Panc1 (cell line): ENCODE results near the gene RIGI. TPM values are rescaled to one million over a fixed set of nuclear protein-coding genes. Genes with fewer than 3 reads are reported as not detected.

Source experiments
- ATAC-seq: fragments of 200-7000 bp; cut with Tn5 transposase; 2 replicates; pipeline ENCODE4 v1.9.1; 2020; ENCODE audit warnings: mild to moderate bottlenecking, moderate library complexity
- Bru-seq: library from RNA; stranded (reverse); fragments of 400-500 nt; gene quantifications from one replicate; lab custom pipeline; 2021; lab: Mats Ljungman, UMichigan
- BruChase-seq, 2 experiments: library from RNA; stranded (reverse); fragments of 400-500 nt; gene quantifications; one replicate each; lab custom pipeline; 2021; lab: Mats Ljungman, UMichigan
- BruUV-seq: library from RNA; stranded (reverse); fragments of 400-500 nt; replicated peaks from 2 replicates; lab custom pipeline; 2021; lab: Mats Ljungman, UMichigan
- CTCF ChIA-PET: fragments of 300-600 bp; sonication (Branson Sonifier 250); formaldehyde crosslinking; loops from one replicate; lab custom pipeline; 2022; ENCODE audit warnings: antibody characterized with exemption; lab: Charles Lee
- POLR2A ChIA-PET: fragments of 300-600 bp; sonication (Branson Sonifier 250); formaldehyde crosslinking; loops from one replicate; lab custom pipeline; 2022; ENCODE audit warnings: antibody characterized with exemption; lab: Charles Lee
- DNase-seq: peaks from one replicate; pipeline ENCODE4 v3.0.0-alpha.2; 2010; ENCODE audit warnings: low read depth, low spot score
- H3K27ac ChIP-seq: 2 replicates; pipeline ENCODE4 v1.5.1; 2011; ENCODE audit warnings: mild to moderate bottlenecking, low read length, inconsistent platforms
- H3K27me3 ChIP-seq: fragments of 200-500 bp; sonication (Bioruptor generic); 2 replicates; pipeline ENCODE4 v1.6.0; 2014; ENCODE audit warnings: low read length, inconsistent platforms; ENCODE audit not compliant: control insufficient read depth, insufficient read depth
- H3K36me3 ChIP-seq: fragments of 200-500 bp; sonication (Bioruptor generic); 2 replicates; pipeline ENCODE4 v1.5.1; 2014; ENCODE audit warnings: inconsistent platforms, mild to moderate bottlenecking, low read length, moderate library complexity; ENCODE audit not compliant: control insufficient read depth, insufficient read depth
- H3K4me1 ChIP-seq: 2 replicates; pipeline ENCODE4 v1.5.1; 2011; ENCODE audit warnings: inconsistent platforms, mild to moderate bottlenecking, low read length, moderate library complexity; ENCODE audit not compliant: control insufficient read depth, insufficient read depth
- H3K4me3 ChIP-seq, 2 experiments: 2 replicates each; pipeline ENCODE4 v1.5.1; 2011 to 2012; ENCODE audit warnings: low read depth in 2 of 2, low read length in 2 of 2, mild to moderate bottlenecking in 2 of 2, inconsistent platforms in 1 of 2, moderate library complexity in 1 of 2
- H3K9me3 ChIP-seq: fragments of 200-500 bp; sonication (Bioruptor generic); 2 replicates; pipeline ENCODE4 v1.5.1; 2014; ENCODE audit warnings: low read depth, mild to moderate bottlenecking, inconsistent platforms, low read length, moderate library complexity; ENCODE audit not compliant: control insufficient read depth, insufficient read depth
- CTCF ChIP-seq: fragments of 450-650 bp; IDR thresholded peaks from 2 replicates; pipeline ENCODE4 v1.5.1; 2017; ENCODE audit warnings: mild to moderate bottlenecking
- POLR2AphosphoS5 ChIP-seq: IDR thresholded peaks from 2 replicates; pipeline ENCODE4 v1.6.1; 2012; ENCODE audit warnings: mild to moderate bottlenecking, low read depth, low read length, moderate library complexity
- REST ChIP-seq, 2 experiments: IDR thresholded peaks; 2 replicates each; pipeline ENCODE4 v1.6.1; 2011 to 2012; ENCODE audit warnings: low read depth in 2 of 2, control low read depth in 1 of 2, low read length in 1 of 2, mild to moderate bottlenecking in 1 of 2, moderate library complexity in 1 of 2; ENCODE audit not compliant: insufficient read depth in 1 of 2
- SIN3A ChIP-seq: IDR thresholded peaks from 2 replicates; pipeline ENCODE4 v1.6.1; 2012; ENCODE audit warnings: low read depth, mild to moderate bottlenecking, low read length, moderate library complexity, borderline replicate concordance; ENCODE audit not compliant: insufficient read depth
- TCF7L2 ChIP-seq: IDR thresholded peaks from 2 replicates; pipeline ENCODE4 v1.6.1; 2011; ENCODE audit warnings: mild to moderate bottlenecking, low read depth, low read length, inconsistent platforms
- in situ Hi-C: cut with HindIII; loops from 2 replicates; pipeline ENCODE4 v1.10.0; 2016; ENCODE audit warnings: low sequenced_read_pairs, low pct_unique_long_range_greater_than_20kb
- intact Hi-C: fragments of 100-400 bp; cut with micrococcal nuclease; formaldehyde crosslinking; loops from one replicate; pipeline ENCODE4 v1.10.0; 2022; ENCODE audit not compliant: unreplicated experiment
- long read RNA-seq: library from polyadenylated mRNA; unstranded; transcript quantifications from one replicate; pipeline ENCODE4 v2.0.0, GENCODE V29; 2021; ENCODE audit not compliant: unreplicated experiment
- polyA plus RNA-seq: library from polyadenylated mRNA; unstranded; fragments of >200 nt; gene quantifications from one replicate; pipeline ENCODE4 v1.2.1, GENCODE V29; 2012; ENCODE audit warnings: missing spikeins; ENCODE audit not compliant: insufficient read length
- total RNA-seq: library from RNA; stranded (reverse); gene quantifications from one replicate; pipeline ENCODE4 v1.2.1, GENCODE V29; 2021; ENCODE audit not compliant: unreplicated experiment

Gene RIGI
- total RNA-seq (27.7 TPM), Bru-seq, nascent RNA (percentile 90 among the genes with signal in this experiment), BruChase-seq, experiment 1, labeled RNA remaining after a 2-hour chase (percentile 86 among the genes with signal in this experiment), BruChase-seq, experiment 2, labeled RNA remaining after a 6-hour chase (percentile 83 among the genes with signal in this experiment)
- 8.6 TPM for polyA plus RNA-seq
- long read RNA-seq, full-length matches to known transcripts, result 26 of 58 reads
- long read RNA-seq, partial matches to known transcripts, result 17 of 58 reads
- long read RNA-seq, other reads (novel, unspliced or antisense), result 15 of 58 reads

- intact Hi-C loops (no loop called here), in situ Hi-C loops (no loop called here)
- no peaks in the 10 kb centered on the region for H3K36me3 ChIP-seq
- peak within 1 kb of the TSS; percentile 96 for H3K27ac ChIP-seq
- no TSS peak for BruUV-seq
- ChIA-PET POLR2A (interaction anchor here (0.6 to 1.1 kb wide), 3 partner anchors 27 to 777 kb away, joined by 4 to 7 read pairs (median 4); partner anchors contain the start of gene TOPORS), CTCF (interaction anchor here (0.8 to 2.3 kb wide), 4 partner anchors 15 to 147 kb away, joined by 3 to 34 read pairs (median 4); no protein-coding TSS in a partner anchor)
- H3K4me1 ChIP-seq, result peaks cover 32% of the 10 kb centered on the region
- peak; percentile 94 for ATAC-seq
- TF ChIP-seq CTCF, result peak; percentile 76
- TF ChIP-seq SIN3A, result peak; percentile 76; the same call in 1 of the 2 replicates
- no peak for TF ChIP-seq REST (IDR thresholded peaks at IDR 0.05; ENCODE audit: insufficient read depth in 1 of 2, low read depth in 2 of 2, low read length in 1 of 2)
- peak; percentile 91 for TF ChIP-seq POLR2AphosphoS5
- TF ChIP-seq TCF7L2, result peak; percentile 46; the same call in 1 of the 2 replicates
- peak; percentile 85 for DNase-seq
- H3K27me3 ChIP-seq, result no peaks in the 10 kb centered on the region
- H3K4me3 ChIP-seq, result peak within 1 kb of the TSS; percentile 64 to 88
- peaks cover 2% of the 10 kb centered on the region; the same call in 1 of the 2 replicates for H3K9me3 ChIP-seq
These were observed at the start of gene RIGI for GRCh38 chr9:32526041-32526706. TSS of gene RIGI (minus strand) at chr9:32526196. CDS start at chr9:32526166, 30 bp downstream.

GRCh38 chr9:32574858-32575257 is 48.9 kb upstream of the RIGI start:
- ChIA-PET CTCF (interaction anchor here (0.6 to 3.6 kb wide), 2 partner anchors 196 to 393 kb away, joined by 3 to 35 read pairs; no protein-coding TSS in a partner anchor), POLR2A (interaction anchor here (0.7 kb wide), 1 partner anchor 306 kb away, joined by 7 read pairs; no protein-coding TSS in a partner anchor)
- Histone ChIP-seq H3K36me3 (peaks cover 2% of the 10 kb centered on the region; the same call in 1 of the 2 replicates), H3K27me3 (peaks cover 2% of the 10 kb centered on the region; the same call in 1 of the 2 replicates), H3K4me3 (no peak overlapping the region), H3K4me1 (peaks cover 14% of the 10 kb centered on the region; the same call in 1 of the 2 replicates), H3K9me3 (no peaks in the 10 kb centered on the region), H3K27ac (no peak overlapping the region)
- intact Hi-C loops, result loop anchor here (10.0 kb wide), 1 partner anchor 130 kb away; no protein-coding TSS in a partner anchor
- ATAC-seq (no peak), DNase-seq (no peak)
- in situ Hi-C loops, result loop anchor here (25.0 kb wide), 1 partner anchor 387 kb away; no protein-coding TSS in a partner anchor
- no TSS peak for BruUV-seq
- TF ChIP-seq SIN3A (no peak), POLR2AphosphoS5 (no peak)
